ENCODE measurements around the gene FAM114A1. TPM values are rescaled to one million over a fixed set of nuclear protein-coding genes. Genes with fewer than 3 reads are reported as not detected.

FAM114A1 gene
- total and polyA plus RNA-seq, 2 experiments from 2014 or later: 13.0 to 14.5 TPM

DNA sequence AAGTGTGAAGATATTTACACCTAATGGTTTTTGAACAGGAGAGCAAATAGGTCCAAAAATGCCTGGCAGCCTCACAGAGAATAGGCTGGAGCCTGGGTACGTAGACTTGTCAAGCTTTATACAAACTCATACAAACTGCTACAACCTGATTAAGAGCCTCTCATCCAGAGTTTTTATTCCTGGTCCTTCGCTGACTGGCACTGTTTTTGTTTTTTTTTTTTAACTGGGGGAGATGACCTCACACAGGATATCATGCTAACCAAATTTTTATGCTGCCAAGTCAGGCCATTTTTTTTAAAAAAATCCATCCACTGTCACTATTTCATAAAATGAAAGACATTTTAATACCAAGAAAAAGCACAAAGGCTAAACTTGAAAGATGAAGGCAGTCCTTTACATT lies 1.9 kb downstream of the FAM114A1 start:
- no peaks in the 10 kb centered on the region for H3K27me3 ChIP-seq (ENCODE audit: insufficient read depth)
- ATAC-seq (no peak), DNase-seq (ENCODE audit: low spot score) (no peak)
- H3K36me3 ChIP-seq (ENCODE audit: insufficient read depth): no peaks in the 10 kb centered on the region
- Mint-ChIP-seq H3K4me1 (peaks cover 18% of the 10 kb centered on the region), H3K9me3 (no peaks in the 10 kb centered on the region), H3K4me3 (no peak overlapping the region), H3K36me3 (ENCODE audit: low read depth) (no peaks in the 10 kb centered on the region), H3K27ac (no peak overlapping the region), H3K27me3 (ENCODE audit: insufficient read depth, low read depth, poor library complexity) (peaks cover 7% of the 10 kb centered on the region)
- TF ChIP-seq EZH2phosphoT487 (IDR thresholded peaks at IDR 0.05; ENCODE audit: unreplicated experiment) (no peak), NANOG (IDR thresholded peaks at IDR 0.05; ENCODE audit: borderline replicate concordance) (no peak), POLR2AphosphoS5 (IDR thresholded peaks at IDR 0.05; ENCODE audit: low read depth) (no peak), EZH2 (IDR thresholded peaks at IDR 0.05; ENCODE audit: low read depth, unreplicated experiment) (no peak), CREB1 (CRISPR knock-in tag; IDR thresholded peaks at IDR 0.05; ENCODE audit: low read depth) (no peak), ZNF114 (CRISPR knock-in tag; IDR thresholded peaks at IDR 0.05) (no peak), JUNB (IDR thresholded peaks at IDR 0.05; ENCODE audit: unreplicated experiment) (no peak), STAT1 (IDR thresholded peaks at IDR 0.05; ENCODE audit: unreplicated experiment) (no peak)
- TF ChIP-seq, protein P1, sequence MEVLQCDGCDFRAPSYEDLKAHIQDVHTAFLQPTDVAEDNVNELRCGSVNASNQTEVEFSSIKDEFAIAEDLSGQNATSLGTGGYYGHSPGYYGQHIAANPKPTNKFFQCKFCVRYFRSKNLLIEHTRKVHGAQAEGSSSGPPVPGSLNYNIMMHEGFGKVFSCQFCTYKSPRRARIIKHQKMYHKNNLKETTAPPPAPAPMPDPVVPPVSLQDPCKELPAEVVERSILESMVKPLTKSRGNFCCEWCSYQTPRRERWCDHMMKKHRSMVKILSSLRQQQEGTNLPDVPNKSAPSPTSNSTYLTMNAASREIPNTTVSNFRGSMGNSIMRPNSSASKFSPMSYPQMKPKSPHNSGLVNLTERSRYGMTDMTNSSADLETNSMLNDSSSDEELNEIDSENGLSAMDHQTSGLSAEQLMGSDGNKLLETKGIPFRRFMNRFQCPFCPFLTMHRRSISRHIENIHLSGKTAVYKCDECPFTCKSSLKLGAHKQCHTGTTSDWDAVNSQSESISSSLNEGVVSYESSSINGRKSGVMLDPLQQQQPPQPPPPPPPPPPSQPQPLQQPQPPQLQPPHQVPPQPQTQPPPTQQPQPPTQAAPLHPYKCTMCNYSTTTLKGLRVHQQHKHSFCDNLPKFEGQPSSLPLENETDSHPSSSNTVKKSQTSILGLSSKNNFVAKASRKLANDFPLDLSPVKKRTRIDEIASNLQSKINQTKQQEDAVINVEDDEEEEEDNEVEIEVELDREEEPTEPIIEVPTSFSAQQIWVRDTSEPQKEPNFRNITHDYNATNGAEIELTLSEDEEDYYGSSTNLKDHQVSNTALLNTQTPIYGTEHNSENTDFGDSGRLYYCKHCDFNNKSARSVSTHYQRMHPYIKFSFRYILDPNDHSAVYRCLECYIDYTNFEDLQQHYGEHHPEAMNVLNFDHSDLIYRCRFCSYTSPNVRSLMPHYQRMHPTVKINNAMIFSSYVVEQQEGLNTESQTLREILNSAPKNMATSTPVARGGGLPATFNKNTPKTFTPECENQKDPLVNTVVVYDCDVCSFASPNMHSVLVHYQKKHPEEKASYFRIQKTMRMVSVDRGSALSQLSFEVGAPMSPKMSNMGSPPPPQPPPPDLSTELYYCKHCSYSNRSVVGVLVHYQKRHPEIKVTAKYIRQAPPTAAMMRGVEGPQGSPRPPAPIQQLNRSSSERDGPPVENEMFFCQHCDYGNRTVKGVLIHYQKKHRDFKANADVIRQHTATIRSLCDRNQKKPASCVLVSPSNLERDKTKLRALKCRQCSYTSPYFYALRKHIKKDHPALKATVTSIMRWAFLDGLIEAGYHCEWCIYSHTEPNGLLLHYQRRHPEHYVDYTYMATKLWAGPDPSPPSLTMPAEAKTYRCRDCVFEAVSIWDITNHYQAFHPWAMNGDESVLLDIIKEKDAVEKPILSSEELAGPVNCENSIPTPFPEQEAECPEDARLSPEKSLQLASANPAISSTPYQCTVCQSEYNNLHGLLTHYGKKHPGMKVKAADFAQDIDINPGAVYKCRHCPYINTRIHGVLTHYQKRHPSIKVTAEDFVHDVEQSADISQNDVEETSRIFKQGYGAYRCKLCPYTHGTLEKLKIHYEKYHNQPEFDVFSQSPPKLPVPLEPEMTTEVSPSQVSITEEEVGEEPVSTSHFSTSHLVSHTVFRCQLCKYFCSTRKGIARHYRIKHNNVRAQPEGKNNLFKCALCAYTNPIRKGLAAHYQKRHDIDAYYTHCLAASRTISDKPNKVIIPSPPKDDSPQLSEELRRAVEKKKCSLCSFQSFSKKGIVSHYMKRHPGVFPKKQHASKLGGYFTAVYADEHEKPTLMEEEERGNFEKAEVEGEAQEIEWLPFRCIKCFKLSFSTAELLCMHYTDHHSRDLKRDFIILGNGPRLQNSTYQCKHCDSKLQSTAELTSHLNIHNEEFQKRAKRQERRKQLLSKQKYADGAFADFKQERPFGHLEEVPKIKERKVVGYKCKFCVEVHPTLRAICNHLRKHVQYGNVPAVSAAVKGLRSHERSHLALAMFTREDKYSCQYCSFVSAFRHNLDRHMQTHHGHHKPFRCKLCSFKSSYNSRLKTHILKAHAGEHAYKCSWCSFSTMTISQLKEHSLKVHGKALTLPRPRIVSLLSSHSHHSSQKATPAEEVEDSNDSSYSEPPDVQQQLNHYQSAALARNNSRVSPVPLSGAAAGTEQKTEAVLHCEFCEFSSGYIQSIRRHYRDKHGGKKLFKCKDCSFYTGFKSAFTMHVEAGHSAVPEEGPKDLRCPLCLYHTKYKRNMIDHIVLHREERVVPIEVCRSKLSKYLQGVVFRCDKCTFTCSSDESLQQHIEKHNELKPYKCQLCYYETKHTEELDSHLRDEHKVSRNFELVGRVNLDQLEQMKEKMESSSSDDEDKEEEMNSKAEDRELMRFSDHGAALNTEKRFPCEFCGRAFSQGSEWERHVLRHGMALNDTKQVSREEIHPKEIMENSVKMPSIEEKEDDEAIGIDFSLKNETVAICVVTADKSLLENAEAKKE (CRISPR knock-in tag; IDR thresholded peaks at IDR 0.05): no peak
- TF ChIP-seq, protein P2, sequence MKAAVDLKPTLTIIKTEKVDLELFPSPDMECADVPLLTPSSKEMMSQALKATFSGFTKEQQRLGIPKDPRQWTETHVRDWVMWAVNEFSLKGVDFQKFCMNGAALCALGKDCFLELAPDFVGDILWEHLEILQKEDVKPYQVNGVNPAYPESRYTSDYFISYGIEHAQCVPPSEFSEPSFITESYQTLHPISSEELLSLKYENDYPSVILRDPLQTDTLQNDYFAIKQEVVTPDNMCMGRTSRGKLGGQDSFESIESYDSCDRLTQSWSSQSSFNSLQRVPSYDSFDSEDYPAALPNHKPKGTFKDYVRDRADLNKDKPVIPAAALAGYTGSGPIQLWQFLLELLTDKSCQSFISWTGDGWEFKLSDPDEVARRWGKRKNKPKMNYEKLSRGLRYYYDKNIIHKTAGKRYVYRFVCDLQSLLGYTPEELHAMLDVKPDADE (IDR thresholded peaks at IDR 0.05): no peak
- TF ChIP-seq, protein P3, sequence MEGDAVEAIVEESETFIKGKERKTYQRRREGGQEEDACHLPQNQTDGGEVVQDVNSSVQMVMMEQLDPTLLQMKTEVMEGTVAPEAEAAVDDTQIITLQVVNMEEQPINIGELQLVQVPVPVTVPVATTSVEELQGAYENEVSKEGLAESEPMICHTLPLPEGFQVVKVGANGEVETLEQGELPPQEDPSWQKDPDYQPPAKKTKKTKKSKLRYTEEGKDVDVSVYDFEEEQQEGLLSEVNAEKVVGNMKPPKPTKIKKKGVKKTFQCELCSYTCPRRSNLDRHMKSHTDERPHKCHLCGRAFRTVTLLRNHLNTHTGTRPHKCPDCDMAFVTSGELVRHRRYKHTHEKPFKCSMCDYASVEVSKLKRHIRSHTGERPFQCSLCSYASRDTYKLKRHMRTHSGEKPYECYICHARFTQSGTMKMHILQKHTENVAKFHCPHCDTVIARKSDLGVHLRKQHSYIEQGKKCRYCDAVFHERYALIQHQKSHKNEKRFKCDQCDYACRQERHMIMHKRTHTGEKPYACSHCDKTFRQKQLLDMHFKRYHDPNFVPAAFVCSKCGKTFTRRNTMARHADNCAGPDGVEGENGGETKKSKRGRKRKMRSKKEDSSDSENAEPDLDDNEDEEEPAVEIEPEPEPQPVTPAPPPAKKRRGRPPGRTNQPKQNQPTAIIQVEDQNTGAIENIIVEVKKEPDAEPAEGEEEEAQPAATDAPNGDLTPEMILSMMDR (conservative IDR thresholded peaks at IDR 0.05; ENCODE audit: low read depth in 2 of 2): no peak
- H3K4me1 ChIP-seq (ENCODE audit: insufficient read depth): peaks cover 18% of the 10 kb centered on the region
- H3K27ac ChIP-seq (ENCODE audit: low read depth): no peak overlapping the region
- H3F3A ChIP-seq (replicated peaks; ENCODE audit: low read depth): no peaks in the 10 kb centered on the region
- H2AFZ ChIP-seq: no peak overlapping the region
- no peaks in the 10 kb centered on the region for H4K20me1 ChIP-seq (replicated peaks; ENCODE audit: insufficient read depth)
- no peaks in the 10 kb centered on the region for H3K79me2 ChIP-seq (replicated peaks; ENCODE audit: insufficient read depth)
- H3K9me2 ChIP-seq (ENCODE audit: insufficient read depth): no peaks in the 10 kb centered on the region
- H3K4me3 ChIP-seq: no peak overlapping the region
- H3K4me2 ChIP-seq: no peak overlapping the region

All from GM23338 (cell line).